DOHH2 (cell line): ENCODE results near the gene PPP4R3B.

Experiments
- CTCF ChIP-seq: fragments of 200-600 bp; sonication (generic); IDR thresholded peaks from one replicate; pipeline ENCODE4 v1.5.1; 2014; ENCODE audit warnings: antibody characterized with exemption, mild to moderate bottlenecking, low read depth, low read length; ENCODE audit not compliant: poor library complexity, severe bottlenecking
- EZH2phosphoT487 ChIP-seq: fragments of 200-600 bp; sonication (generic); IDR thresholded peaks from 2 replicates; pipeline ENCODE4 v1.6.1; 2017; ENCODE audit warnings: borderline replicate concordance, mild to moderate bottlenecking, antibody characterized with exemption, low read length, moderate library complexity, mixed read lengths

- TF ChIP-seq CTCF (no peak), EZH2phosphoT487 (no peak)
Measured at GRCh38 chr2:55617175-55618024, at the start of gene PPP4R3B.
